ENCODE data around the gene DCLK3.

DCLK3 gene

DNA sequence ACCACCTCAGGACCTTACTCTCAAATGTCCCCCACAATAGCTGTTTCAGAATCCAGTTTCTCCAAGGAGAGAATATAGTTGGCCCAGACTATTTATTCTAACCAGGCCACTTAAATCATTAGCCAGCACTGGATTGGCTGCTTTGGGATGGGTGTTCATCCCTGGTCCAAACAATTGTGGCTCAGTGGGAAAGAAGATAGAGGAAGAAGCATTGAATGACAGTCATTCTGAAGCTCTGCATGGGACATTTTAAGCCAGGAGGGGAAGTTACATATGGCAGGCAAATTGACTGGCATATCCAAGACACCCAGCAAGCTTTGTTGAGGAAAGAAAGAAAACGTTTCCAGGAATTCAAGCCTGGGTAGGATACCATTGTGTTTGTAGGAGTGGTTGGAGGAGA, 5.6 kb upstream of the DCLK3 start:
- TF ChIP-seq, protein P1, sequence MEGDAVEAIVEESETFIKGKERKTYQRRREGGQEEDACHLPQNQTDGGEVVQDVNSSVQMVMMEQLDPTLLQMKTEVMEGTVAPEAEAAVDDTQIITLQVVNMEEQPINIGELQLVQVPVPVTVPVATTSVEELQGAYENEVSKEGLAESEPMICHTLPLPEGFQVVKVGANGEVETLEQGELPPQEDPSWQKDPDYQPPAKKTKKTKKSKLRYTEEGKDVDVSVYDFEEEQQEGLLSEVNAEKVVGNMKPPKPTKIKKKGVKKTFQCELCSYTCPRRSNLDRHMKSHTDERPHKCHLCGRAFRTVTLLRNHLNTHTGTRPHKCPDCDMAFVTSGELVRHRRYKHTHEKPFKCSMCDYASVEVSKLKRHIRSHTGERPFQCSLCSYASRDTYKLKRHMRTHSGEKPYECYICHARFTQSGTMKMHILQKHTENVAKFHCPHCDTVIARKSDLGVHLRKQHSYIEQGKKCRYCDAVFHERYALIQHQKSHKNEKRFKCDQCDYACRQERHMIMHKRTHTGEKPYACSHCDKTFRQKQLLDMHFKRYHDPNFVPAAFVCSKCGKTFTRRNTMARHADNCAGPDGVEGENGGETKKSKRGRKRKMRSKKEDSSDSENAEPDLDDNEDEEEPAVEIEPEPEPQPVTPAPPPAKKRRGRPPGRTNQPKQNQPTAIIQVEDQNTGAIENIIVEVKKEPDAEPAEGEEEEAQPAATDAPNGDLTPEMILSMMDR (IDR thresholded peaks at IDR 0.05; ENCODE audit: insufficient read depth, missing control alignments), result no peak
- FAIRE-seq, result no peak
- DNase-seq (ENCODE audit: insufficient read length, low spot score), result no peak

DNA sequence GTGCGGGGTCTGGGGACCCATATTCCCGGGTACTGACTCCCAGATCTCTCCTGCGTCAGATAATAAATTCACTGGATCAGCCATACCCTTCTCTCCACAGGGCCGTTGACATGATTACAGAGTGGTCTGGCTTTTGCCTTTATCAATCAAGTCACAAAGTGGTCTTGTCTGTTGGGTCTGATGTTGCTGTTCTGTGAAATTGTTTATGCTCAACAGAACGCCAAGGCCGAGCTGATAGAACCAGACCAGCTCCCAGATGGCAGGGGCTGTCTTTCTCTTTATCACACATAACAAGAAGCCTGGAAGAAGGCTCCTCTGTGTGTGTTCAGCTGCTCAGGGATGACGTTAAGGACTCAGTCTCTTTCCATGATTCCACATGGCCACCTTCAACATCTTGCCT, 751 bp upstream of the DCLK3 start:
- TF ChIP-seq, protein P1 (IDR thresholded peaks at IDR 0.05; ENCODE audit: insufficient read depth, missing control alignments), result no peak
- FAIRE-seq (no peak), DNase-seq (ENCODE audit: insufficient read length, low spot score) (no peak)

DNA sequence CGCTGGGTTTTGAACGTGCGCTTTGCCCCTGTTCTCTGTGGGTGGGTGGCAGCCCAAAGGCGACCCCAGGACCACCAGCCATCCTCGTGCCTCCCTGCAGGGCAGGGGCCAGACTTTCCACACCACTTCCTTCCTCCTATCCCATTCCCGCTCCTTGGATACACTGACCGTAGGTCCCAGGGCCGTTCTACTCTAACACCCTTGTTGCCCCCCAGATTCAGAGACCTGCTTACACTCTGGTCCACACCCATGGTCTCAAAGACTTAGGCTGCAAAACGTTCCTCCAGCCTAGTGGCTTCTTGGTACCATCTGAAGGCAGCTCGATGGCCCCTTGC, 318 bp upstream of the DCLK3 start:
- no peak for DNase-seq (ENCODE audit: insufficient read length, low spot score)
- TF ChIP-seq, protein P1 (IDR thresholded peaks at IDR 0.05; ENCODE audit: insufficient read depth, missing control alignments), result no peak
- no peak for FAIRE-seq

DNA sequence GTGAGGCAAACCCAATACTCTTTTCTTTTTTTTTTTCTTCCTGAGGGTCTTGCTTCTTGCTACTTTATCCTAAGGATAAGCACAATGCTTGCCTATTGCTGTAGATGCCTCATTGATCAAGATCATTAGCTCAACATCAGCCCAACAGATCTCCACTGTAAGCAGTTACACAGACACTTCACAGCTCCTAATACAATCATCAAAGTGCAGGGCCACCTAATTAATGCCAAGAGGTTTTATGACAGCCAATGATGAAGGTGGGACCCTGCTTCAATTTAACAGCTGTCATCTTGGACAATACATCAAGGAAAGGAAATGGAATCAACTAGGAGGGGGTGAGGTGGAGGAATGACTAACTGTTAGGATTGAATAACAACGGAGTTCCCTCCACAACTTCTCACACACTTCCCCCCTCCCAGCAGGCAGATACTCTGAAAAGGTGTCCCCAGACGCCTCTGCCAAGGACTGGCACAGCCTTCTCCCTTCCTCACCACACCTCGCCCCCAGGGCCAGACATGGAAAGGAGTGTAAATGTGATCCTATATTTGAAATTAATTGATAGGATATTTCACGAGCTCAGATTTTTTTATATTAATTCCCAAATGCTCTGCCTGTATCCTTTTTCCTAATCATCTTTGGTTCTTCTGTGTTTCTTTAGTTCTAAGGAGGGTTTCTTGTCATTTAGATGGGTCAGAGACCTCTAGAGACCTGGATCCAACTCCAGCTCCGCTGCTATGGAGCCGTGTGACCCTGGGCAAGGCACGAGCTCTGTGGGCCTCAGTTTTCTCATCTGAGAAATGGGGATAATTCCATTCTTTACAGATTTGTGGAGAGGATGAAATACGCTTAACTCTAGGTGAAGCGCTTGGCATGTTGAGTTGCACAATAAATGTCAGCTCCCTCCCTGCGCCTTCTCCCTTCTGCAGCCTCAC, 1.2 kb downstream of the DCLK3 start:
- FAIRE-seq (no peak), DNase-seq (ENCODE audit: insufficient read length, low spot score) (no peak)
- TF ChIP-seq, protein P1 (IDR thresholded peaks at IDR 0.05; ENCODE audit: insufficient read depth, missing control alignments), result no peak

DNA sequence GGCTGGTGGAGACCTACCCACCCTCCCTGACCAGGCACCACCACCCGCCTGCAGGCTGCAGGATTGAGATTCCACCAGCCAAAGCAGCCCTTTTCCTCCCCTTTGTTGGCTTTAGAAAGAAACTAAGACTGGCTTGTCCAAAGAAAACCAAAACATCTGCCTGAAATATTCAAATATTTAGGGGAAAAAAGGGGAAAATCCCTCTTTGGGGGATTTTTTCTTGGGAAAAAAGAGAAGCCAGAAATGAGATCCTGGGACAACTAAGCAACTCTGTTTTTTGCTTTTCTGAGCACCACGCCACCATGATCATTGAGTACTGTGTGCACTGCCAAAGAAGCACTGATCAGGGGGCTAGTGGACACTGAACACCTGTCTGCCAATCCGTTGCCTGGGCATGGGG, 2.6 kb downstream of the DCLK3 start:
- TF ChIP-seq, protein P1 (IDR thresholded peaks at IDR 0.05; ENCODE audit: insufficient read depth, missing control alignments), result no peak
- FAIRE-seq, result no peak

DNA sequence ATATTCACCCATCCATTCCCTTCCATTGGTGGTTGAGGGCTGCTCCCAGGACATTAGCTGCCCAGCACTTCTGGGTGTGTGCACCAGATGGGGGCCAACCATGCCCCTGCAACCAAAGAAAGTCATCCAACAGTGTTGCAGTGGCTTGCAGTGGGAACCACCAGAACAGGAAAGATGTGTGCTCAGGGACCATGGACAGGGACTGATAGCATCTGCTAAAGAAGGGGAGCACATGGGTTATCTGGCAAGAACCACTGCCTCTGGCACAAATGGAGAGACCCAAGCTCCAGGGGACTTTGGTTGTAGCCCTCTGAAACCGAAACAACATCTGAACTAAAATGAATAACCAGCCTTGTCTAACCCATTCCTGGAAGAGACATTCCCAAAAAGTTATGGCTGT, 8.1 kb downstream of the DCLK3 start:
- no peak for FAIRE-seq
- TF ChIP-seq, protein P1 (IDR thresholded peaks at IDR 0.05; ENCODE audit: insufficient read depth, missing control alignments), result no peak
- DNase-seq (ENCODE audit: insufficient read length, low spot score), result no peak

More for the DNA sequence above, 2.6 kb downstream of the DCLK3 start:
- no peak for DNase-seq (ENCODE audit: insufficient read length, low spot score)

DNA sequence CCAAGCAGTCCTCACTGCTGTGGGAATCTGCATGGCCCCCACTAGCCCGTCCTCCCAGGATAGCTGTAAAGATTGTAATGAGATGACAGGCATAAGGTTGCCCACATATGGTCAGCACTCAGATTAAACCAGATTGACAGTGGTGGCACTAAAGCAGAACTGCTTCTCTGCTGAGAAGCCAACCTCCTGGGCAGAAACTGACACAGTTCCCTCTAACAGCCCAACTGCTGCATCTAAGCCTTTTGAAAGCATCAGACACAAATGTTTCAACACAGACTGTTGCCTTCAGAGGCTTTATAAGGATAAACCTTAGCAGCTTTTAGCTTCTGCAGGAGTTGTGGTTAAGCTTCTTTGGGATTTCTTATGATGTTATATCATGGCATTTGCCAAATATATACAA, 13.0 kb downstream of the DCLK3 start:
- DNase-seq (ENCODE audit: insufficient read length, low spot score) (no peak), FAIRE-seq (no peak)
- TF ChIP-seq, protein P1 (IDR thresholded peaks at IDR 0.05; ENCODE audit: insufficient read depth, missing control alignments), result no peak
